HG02973 (cell line): ENCODE measurements around the gene SLC47A2.

Experiments used
- ATAC-seq: cut with Tn5 transposase; IDR thresholded peaks from one replicate; pipeline ENCODE4 v1.9.1; 2021; ENCODE audit warnings: moderate library complexity; ENCODE audit not compliant: unreplicated experiment

SLC47A2 gene

DNA sequence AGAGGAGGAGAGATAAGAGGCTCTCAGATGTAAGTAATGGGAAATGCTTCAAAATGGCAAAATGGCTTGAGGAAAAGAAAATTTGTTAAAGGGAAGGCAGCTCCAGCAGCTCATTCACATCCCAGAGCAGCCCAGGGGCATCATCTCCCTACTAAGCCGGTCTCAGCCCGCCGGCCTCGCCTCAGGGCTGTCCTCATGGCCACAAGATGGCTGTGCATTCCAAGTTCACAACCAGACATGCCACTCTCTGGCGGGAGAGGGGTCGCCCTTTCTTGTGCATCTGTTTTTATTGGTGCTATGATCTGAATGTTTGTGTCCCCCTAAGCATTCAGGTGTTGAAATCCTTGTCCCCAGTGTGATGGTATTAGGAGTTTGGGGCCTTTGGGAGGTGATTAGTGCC is 13.5 kb upstream of the SLC47A2 start:
- ATAC-seq, result no peak

GRCh38 chr17:19728084-19728495 is 11.7 kb upstream of the SLC47A2 start:
- no peak for ATAC-seq

DNA sequence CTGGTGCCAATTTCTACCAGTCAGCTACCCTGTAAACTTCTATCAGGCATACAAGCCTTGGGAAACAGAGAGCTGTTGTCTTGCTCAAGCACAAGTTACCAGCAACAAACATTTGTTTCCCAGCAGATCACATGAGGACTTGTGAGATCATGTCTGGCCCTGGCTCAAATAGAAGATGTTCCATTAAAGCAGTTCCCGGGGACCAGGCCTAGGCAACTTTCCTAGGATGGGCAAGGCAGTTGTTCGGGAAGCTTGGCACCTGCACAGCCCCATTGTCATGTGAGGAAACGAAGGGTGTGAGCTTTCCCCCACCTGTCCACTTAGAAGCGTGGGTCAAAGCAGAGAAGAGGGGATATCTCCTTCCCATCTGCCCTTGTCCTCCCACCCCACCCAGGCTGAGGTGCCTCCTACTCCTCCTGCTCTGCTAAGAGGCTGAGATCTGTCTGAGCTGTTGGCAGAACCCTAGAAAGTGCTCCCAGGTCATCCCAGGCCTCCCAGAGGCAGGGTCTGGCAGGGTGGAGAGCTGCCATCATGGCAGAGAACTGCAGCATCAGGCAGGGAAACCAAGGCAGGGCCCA is 11.2 kb upstream of the SLC47A2 start:
- ATAC-seq, result no peak

DNA sequence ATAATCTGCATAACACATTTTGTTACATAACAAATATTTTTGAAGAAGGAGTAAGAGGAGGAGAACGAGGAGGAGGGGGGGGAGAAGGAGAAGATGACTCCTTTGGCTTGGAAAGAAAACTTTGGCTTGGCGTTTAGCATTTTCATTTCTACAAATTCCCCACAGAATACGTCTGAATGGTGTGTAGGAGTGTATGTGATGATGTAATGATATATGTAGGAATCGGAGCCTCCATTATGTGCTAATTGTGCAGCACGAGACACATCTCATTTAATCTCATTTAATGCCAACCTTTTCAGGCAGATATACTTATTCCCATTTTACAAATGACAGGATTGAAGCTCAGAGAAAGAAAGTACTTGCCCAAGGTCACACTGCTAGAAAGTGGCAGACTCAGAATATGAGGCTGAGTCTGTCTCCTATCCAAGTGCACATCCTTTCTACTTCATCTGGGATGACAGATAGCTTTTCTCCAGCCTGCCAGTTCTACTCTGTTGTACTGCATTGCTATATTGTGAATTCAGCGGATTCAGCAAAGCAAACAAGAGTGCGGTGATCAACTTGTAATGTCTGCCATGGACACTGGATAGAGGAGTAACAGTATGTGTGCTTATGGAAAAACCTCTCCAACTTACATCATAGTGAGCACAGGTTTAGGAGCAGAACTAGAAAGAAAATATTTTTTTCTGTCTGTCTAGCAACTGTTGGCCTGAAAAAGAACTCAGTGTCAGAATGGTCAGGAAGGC is 10.4 kb upstream of the SLC47A2 start:
- ATAC-seq, result no peak

DNA sequence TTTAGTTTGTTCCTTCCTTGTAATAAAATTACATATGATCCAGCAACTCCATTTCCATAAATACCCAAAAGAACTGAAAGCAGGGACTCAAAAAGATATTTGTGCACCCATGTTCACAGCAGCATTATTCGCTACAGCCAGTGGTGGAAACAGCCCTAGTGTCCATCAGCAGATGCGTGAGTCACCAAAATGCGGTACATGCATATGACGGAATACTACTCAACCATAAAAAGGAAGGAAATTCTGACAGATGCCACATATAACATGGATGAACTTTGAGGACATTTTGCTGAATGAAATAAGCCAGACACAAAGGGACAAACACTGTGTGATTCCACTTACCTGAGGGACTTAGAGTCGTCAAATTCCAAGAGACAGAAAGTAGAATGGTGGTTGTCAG is 9.1 kb upstream of the SLC47A2 start:
- ATAC-seq, result no peak

DNA sequence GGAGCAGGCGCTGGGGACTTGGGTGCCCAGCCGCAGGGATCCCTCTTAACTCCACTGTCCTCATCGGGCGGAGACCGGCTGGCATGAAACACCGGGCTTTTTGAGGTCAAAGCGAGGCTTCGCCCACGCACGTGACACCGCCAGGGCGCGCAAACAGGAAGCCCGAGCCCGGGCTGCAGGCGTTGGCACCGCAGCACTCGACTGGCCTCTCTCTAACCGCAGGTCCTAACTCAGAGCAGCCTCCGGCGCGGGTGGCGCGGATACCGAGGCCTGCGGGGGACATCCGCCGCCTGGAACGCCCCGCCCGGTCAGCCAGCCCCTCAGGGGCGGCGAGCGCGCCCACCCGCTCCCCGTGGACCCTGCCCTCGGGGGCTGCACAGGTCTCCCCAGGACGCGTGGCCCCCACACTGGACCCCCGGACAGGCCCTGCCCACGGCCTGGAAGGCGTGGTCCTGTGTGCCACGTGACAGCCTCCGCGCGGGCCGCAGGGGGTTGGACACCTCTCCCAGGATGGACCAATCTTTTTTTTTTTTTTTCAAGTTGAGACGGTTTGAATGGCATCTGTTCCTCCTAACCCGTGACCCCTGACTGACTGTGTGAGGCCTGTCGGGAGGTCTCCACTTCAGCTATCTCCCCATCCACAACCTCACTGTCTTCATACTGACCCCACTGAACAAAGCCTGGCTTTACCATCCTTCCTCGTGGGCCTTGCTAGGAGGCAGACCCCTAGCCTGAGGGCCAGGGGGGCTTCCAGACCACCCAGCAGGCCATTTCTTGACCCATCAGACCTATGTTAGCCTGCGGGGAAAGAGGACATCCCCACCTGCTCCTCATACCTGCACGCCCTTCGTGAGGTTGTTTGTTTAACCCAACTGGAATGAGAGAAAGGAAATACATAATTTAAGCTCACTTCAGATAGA is 8.4 kb upstream of the SLC47A2 start:
- ATAC-seq, result no peak

GRCh38 chr17:19723964-19724363 is 7.6 kb upstream of the SLC47A2 start:
- no peak for ATAC-seq

- no peak for ATAC-seq
Measured at GRCh38 chr17:19720631-19721426, 4.4 kb upstream of the SLC47A2 start.

- ATAC-seq, result no peak
Measured at GRCh38 chr17:19720210-19720475, 3.8 kb upstream of the SLC47A2 start.

- ATAC-seq, result no peak
Measured at GRCh38 chr17:19719355-19720209, 3.2 kb upstream of the SLC47A2 start.

- no peak for ATAC-seq
Measured at GRCh38 chr17:19718613-19719354, 2.4 kb upstream of the SLC47A2 start.

- ATAC-seq, result no peak
Measured at GRCh38 chr17:19718041-19718612, 1.7 kb upstream of the SLC47A2 start.

DNA sequence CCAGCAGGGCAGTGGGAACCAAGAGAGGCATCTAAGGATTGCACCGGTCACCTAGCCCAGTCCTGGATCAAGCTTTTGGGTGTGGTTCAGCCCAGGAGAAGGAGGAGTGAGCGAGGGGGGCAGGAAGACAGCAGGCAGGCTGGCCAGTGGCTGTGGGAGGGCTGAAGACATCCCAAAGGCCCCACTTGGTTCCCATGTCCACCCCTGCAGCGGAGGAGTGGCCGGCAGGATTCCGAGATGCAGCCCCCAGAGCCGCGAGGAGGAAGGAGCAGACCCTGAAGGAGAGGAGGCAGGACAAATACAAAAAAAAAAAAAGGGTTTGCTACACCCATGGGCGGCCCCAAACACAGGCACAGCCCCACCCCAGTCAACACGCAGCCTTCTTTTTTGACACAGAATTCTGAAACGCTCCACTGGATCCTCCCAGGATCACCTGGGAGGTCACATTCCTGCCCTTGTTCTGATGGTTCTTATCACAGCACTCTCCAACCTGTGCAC is 1.1 kb upstream of the SLC47A2 start:
- ATAC-seq, result no peak

DNA sequence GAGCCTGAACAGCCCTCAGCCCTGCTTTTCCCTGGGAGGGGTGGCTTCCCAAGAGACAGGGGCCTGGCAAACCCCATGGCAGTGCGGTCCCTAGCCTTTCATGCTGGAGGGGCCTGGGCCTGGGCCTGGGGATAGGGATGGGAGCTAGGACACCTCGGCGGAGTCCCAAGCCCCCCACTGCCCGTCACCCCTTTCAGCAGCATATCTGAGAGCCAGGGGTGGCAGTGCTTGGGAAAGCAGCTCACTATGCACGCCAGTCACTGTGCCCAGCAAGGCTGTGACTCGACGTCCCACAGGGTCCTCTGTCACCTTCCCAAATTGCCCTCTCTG is 612 bp upstream of the SLC47A2 start:
- no peak for ATAC-seq

- ATAC-seq, result no peak
Measured at GRCh38 chr17:19714542-19715411, 1.6 kb downstream of the SLC47A2 start.

DNA sequence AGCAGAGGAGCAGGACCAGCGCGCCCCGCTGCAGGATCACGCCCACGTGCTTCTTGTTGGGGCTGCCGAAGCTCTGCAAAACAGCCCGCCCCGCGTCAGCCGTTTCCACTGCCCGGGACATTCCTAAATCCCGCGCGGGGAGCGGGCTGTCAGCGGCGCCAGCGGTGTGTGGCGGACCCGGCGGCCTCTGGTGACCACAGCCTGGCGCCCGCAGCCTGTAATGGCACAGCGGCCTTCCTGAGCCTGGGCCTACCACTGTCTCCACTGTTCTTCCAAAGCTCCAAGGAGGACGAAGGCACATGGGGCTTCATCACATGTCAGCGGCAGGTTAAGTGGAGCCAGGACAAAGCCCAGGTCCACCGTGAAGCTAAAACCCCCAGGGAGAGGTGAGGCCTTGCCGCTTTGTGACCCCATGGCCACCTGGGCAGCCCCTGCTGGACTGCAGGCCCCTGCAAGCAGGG is 2.5 kb downstream of the SLC47A2 start:
- ATAC-seq, result no peak

DNA sequence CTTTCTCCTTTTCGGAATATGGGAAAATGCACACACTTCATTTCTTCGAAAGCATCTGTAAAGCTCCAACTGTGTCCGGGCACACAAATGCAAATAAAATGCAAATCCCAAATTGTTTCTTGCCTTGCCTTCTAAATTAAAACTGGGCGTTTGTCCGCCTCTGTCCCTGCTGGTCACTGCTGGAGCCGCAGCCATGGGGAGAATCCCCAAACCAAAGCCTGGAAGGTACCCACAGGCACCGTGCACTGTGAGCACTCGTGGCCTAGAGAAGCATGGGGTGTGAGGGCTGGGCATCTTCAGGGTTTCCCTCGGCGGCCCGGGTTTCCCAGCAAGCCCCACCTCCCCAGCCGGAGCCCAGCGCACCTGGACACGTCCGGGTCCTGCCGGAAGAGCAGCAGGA is 2.9 kb downstream of the SLC47A2 start:
- no peak for ATAC-seq

- no peak for ATAC-seq
Measured at GRCh38 chr17:19712436-19713004, 3.9 kb downstream of the SLC47A2 start.
